HepG2 (cell line): ENCODE results near the gene PLK3. TPM values are rescaled to one million over a fixed set of nuclear protein-coding genes. Genes with fewer than 3 reads are reported as not detected.

ENCODE experiments used
- CREB1 ChIP-seq, 2 experiments: fragments of 450-650 bp in 1 of 2; IDR thresholded peaks; 2 replicates each; pipeline ENCODE4 v1.6.1; 2016 to 2017; ENCODE audit warnings: control low read depth in 1 of 2, mild to moderate bottlenecking in 1 of 2, missing compliant biosample characterization in 1 of 2, missing genetic modification characterization in 1 of 2
- ETV5 ChIP-seq: IDR thresholded peaks from 2 replicates; pipeline ENCODE4 v1.6.1; 2018; ENCODE audit warnings: missing biosample characterization, missing genetic modification reagents, inconsistent platforms, borderline replicate concordance
- GABPA ChIP-seq, 2 experiments: IDR thresholded peaks; 2 replicates each; pipeline ENCODE4 v1.6.1; 2011 to 2016; ENCODE audit warnings: low read depth in 2 of 2, low read length in 1 of 2, missing biosample characterization in 1 of 2, missing genetic modification characterization in 1 of 2
- GABPB1 ChIP-seq: IDR thresholded peaks from 2 replicates; pipeline ENCODE4 v1.6.1; 2016; ENCODE audit warnings: mild to moderate bottlenecking, missing genetic modification reagents, moderate library complexity, missing compliant biosample characterization
- MXI1 ChIP-seq: IDR thresholded peaks from 3 replicates; pipeline ENCODE4 v1.6.1; 2012; ENCODE audit warnings: low read depth, low read length, inconsistent platforms, borderline replicate concordance
- SMAD3 ChIP-seq: sonication (generic); formaldehyde crosslinking; IDR thresholded peaks from 2 replicates; pipeline ENCODE4 v1.4.0; 2020; ENCODE audit warnings: missing genetic modification reagents
- SP2 ChIP-seq: sonication (generic); formaldehyde crosslinking; IDR thresholded peaks from 2 replicates; pipeline ENCODE4 v1.5.1; 2020; ENCODE audit warnings: mild to moderate bottlenecking, missing genetic modification reagents
- TCF7 ChIP-seq: sonication (generic); IDR thresholded peaks from 2 replicates; pipeline ENCODE4 v1.6.1; 2016; ENCODE audit warnings: antibody characterized with exemption, low read depth
- YEATS2 ChIP-seq: sonication (generic); formaldehyde crosslinking; IDR thresholded peaks from 2 replicates; pipeline ENCODE4 v1.4.0; 2020; ENCODE audit warnings: missing genetic modification reagents, borderline replicate concordance
- ZBTB8A ChIP-seq: sonication (generic); formaldehyde crosslinking; IDR thresholded peaks from 2 replicates; pipeline ENCODE4 v1.4.0; 2020; ENCODE audit warnings: mild to moderate bottlenecking, low read depth, missing genetic modification reagents, borderline replicate concordance
- ZNF382 ChIP-seq: sonication (generic); formaldehyde crosslinking; IDR thresholded peaks from 2 replicates; pipeline ENCODE4 v1.5.0; 2020; ENCODE audit warnings: missing genetic modification reagents, mild to moderate bottlenecking, borderline replicate concordance
- ZNF460 ChIP-seq: sonication (generic); formaldehyde crosslinking; IDR thresholded peaks from 2 replicates; pipeline ENCODE4 v1.5.1; 2020; ENCODE audit warnings: missing genetic modification reagents, mild to moderate bottlenecking, borderline replicate concordance
- ZNF780A ChIP-seq: sonication (generic); formaldehyde crosslinking; IDR thresholded peaks from 2 replicates; pipeline ENCODE4 v1.8.0; 2022; ENCODE audit warnings: mild to moderate bottlenecking, missing genetic modification reagents, moderate library complexity
- ZNF883 ChIP-seq: sonication (generic); formaldehyde crosslinking; IDR thresholded peaks from 2 replicates; pipeline ENCODE4 v1.5.1; 2020; ENCODE audit warnings: mild to moderate bottlenecking, missing genetic modification reagents; ENCODE audit errors: not compliant biosample characterization
- ZSCAN9 ChIP-seq: IDR thresholded peaks from 2 replicates; pipeline ENCODE4 v1.6.1; 2016; ENCODE audit warnings: borderline replicate concordance
- polyA plus RNA-seq, 8 experiments: library from polyadenylated mRNA; depleted of rRNA in 3 of 8; stranded (reverse) in 7 of 8; unstranded in 1 of 8; fragments of >200 nt; fragmentation: Illumina TruSeq in 4 of 8; extraction: Trizol in 4 of 8; gene quantifications; 2 replicates each; pipeline versions ENCODE4 v1.2.1 to v1.2.3, GENCODE V29; 2011 to 2016; ENCODE audit warnings: low read depth in 4 of 8, missing spikeins in 1 of 8, mixed read lengths in 1 of 8; ENCODE audit not compliant: insufficient read depth in 1 of 8
- total RNA-seq, 5 experiments: library from RNA; depleted of rRNA; stranded (reverse); fragments of >200 nt; fragmentation: Illumina TruSeq; extraction: Trizol; gene quantifications; 2 replicates each; pipeline ENCODE4 v1.2.3, GENCODE V29; 2016; ENCODE audit warnings: low read depth in 1 of 5
- TF ChIP-seq, protein P1 (sequence below): sonication (generic); formaldehyde crosslinking; IDR thresholded peaks from 2 replicates; pipeline ENCODE4 v1.8.0; 2023; ENCODE audit warnings: mild to moderate bottlenecking, missing genetic modification reagents
- TF ChIP-seq, protein P2 (sequence below), 2 experiments: sonication (generic) in 1 of 2; formaldehyde crosslinking in 1 of 2; IDR thresholded peaks; 2 replicates each; pipeline versions ENCODE4 v1.4.0 to v1.6.1; 2018 to 2020; ENCODE audit warnings: missing genetic modification reagents in 2 of 2, borderline replicate concordance in 1 of 2, low read depth in 1 of 2, mild to moderate bottlenecking in 1 of 2, missing biosample characterization in 1 of 2
- TF ChIP-seq, protein P3 (sequence below): sonication (generic); formaldehyde crosslinking; IDR thresholded peaks from 2 replicates; pipeline ENCODE4 v1.5.0; 2020; ENCODE audit warnings: mild to moderate bottlenecking, missing genetic modification reagents, borderline replicate concordance

PLK3 gene
- total and polyA plus RNA-seq, 2 of the 13 experiments (the other 11 are each of a cell fraction or from before 2014, with no cell fraction given) = 9.8 to 16.9 TPM

DNA sequence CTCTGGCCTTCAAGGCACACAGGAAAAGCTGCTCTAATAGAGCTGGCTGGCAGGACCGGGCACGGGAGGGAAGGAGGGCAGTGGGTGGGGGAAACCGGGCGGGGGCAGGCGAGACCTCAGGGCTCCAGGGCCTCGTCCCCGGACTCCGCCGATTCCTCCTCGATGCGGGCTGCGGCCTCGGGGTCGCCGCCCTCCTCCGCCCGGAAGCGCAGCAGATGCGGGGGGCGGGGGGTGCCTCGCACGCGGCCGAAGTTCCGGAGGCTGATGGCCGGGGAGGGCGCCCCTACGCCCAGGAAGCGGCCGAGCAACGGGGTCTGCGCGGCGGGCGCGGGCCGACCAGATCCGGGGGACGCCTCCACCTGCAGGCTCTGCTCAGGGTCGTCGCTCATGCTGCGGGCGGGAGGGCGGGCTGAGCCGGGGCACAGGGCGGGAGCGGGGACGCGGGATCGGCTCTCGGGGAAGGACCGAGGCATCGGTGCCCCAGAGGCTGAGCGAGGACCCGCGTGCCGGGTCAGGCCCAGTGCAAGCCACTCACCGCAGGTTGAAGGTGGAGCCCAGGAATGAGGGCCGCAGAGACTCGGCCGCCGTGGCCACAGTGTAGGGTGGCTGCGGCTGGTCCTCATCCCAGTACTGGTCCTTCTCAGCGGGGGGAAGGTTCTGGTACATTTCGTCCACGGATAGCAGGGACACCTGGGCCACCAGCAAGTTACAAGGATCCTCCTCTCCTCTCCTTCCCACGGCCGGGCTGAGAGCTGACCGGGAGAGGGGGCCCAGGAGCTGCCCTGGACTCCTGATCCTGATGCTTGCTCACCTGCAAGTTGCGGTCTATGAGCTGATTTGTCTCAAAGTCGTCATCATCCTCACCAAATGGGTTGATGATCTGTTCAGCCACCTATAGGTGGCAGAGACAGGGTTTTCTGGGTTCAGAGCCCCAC lies 15.8 kb upstream of the PLK3 start (continued):
- TF ChIP-seq GABPA (IDR thresholded peaks at IDR 0.05; ENCODE audit: low read depth, low read length) = peak; percentile 71
- TF ChIP-seq GABPA (CRISPR knock-in tag; IDR thresholded peaks at IDR 0.05; ENCODE audit: low read depth) = peak; percentile 75
- TF ChIP-seq ZBTB8A (CRISPR knock-in tag) = peak; percentile 35; the same call in 1 of the 2 replicates
- TF ChIP-seq, protein P1, sequence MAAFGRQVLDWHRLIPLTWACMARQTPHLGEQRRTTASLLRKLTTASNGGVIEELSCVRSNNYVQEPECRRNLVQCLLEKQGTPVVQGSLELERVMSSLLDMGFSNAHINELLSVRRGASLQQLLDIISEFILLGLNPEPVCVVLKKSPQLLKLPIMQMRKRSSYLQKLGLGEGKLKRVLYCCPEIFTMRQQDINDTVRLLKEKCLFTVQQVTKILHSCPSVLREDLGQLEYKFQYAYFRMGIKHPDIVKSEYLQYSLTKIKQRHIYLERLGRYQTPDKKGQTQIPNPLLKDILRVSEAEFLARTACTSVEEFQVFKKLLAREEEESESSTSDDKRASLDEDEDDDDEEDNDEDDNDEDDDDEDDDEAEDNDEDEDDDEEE = no peak
- peak; percentile 96 for TF ChIP-seq ETV5
- TF ChIP-seq ZNF460 (CRISPR knock-in tag) = no peak; the same call in 1 of the 2 replicates
- TF ChIP-seq TCF7 = no peak
- no peak for TF ChIP-seq MXI1
- peak; percentile 52 for TF ChIP-seq ZNF883 (CRISPR knock-in tag)
- no peak for TF ChIP-seq ZNF780A (CRISPR knock-in tag)
- TF ChIP-seq YEATS2 (CRISPR knock-in tag) = peak; percentile 52; the same call in 1 of the 2 replicates
- no peak for TF ChIP-seq SMAD3 (CRISPR knock-in tag)
- 0 out of 2 replicates have a peak, but pooled peaks have one; percentile 36 for TF ChIP-seq ZSCAN9 (CRISPR knock-in tag)
- TF ChIP-seq, protein P2, sequence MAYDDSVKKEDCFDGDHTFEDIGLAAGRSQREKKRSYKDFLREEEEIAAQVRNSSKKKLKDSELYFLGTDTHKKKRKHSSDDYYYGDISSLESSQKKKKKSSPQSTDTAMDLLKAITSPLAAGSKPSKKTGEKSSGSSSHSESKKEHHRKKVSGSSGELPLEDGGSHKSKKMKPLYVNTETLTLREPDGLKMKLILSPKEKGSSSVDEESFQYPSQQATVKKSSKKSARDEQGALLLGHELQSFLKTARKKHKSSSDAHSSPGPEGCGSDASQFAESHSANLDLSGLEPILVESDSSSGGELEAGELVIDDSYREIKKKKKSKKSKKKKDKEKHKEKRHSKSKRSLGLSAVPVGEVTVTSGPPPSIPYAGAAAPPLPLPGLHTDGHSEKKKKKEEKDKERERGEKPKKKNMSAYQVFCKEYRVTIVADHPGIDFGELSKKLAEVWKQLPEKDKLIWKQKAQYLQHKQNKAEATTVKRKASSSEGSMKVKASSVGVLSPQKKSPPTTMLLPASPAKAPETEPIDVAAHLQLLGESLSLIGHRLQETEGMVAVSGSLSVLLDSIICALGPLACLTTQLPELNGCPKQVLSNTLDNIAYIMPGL (CRISPR knock-in tag; IDR thresholded peaks at IDR 0.05; ENCODE audit: borderline replicate concordance in 1 of 2, low read depth in 1 of 2) = peak; percentile 40 to 86
- no peak for TF ChIP-seq CREB1 (IDR thresholded peaks at IDR 0.05)
- TF ChIP-seq CREB1 (CRISPR knock-in tag; IDR thresholded peaks at IDR 0.05) = no peak
- TF ChIP-seq SP2 (CRISPR knock-in tag) = no peak
- no peak for TF ChIP-seq ZNF382
- TF ChIP-seq GABPB1 (CRISPR knock-in tag) = peak; percentile 91
- TF ChIP-seq, protein P3, sequence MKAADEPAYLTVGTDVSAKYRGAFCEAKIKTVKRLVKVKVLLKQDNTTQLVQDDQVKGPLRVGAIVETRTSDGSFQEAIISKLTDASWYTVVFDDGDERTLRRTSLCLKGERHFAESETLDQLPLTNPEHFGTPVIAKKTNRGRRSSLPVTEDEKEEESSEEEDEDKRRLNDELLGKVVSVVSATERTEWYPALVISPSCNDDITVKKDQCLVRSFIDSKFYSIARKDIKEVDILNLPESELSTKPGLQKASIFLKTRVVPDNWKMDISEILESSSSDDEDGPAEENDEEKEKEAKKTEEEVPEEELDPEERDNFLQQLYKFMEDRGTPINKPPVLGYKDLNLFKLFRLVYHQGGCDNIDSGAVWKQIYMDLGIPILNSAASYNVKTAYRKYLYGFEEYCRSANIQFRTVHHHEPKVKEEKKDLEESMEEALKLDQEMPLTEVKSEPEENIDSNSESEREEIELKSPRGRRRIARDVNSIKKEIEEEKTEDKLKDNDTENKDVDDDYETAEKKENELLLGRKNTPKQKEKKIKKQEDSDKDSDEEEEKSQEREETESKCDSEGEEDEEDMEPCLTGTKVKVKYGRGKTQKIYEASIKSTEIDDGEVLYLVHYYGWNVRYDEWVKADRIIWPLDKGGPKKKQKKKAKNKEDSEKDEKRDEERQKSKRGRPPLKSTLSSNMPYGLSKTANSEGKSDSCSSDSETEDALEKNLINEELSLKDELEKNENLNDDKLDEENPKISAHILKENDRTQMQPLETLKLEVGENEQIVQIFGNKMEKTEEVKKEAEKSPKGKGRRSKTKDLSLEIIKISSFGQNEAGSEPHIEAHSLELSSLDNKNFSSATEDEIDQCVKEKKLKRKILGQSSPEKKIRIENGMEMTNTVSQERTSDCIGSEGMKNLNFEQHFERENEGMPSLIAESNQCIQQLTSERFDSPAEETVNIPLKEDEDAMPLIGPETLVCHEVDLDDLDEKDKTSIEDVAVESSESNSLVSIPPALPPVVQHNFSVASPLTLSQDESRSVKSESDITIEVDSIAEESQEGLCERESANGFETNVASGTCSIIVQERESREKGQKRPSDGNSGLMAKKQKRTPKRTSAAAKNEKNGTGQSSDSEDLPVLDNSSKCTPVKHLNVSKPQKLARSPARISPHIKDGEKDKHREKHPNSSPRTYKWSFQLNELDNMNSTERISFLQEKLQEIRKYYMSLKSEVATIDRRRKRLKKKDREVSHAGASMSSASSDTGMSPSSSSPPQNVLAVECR (CRISPR knock-in tag) = peak; percentile 75
